Activated naive CD4-positive, alpha-beta T cell treated with anti-CD3 and anti-CD28 coated beads, Interleukin-2, amount 10 ng/mL, durations not matched to agents 7 days and 5 days (primary cell): ENCODE results near the gene SLC27A3.

Experiments used
- CTCF ChIA-PET: fragments of 350-600 bp; sonication (Branson Sonifier 250); formaldehyde crosslinking; loops from one replicate; lab custom pipeline; 2021; ENCODE audit warnings: antibody characterized with exemption; lab: Charles Lee
- DNase-seq: peaks from one replicate; pipeline ENCODE4 v3.0.0-alpha.2; 2020
- H3K27ac Mint-ChIP-seq: one replicate; pipeline ENCODE4 v1.8.0; 2021; ENCODE audit warnings: mild to moderate bottlenecking, moderate library complexity, mixed read lengths
- H3K27me3 Mint-ChIP-seq: one replicate; pipeline ENCODE4 v1.8.0; 2021; ENCODE audit warnings: mild to moderate bottlenecking, mixed read lengths
- H3K36me3 Mint-ChIP-seq: one replicate; pipeline ENCODE4 v1.8.0; 2021; ENCODE audit warnings: mixed read lengths
- H3K4me1 Mint-ChIP-seq: one replicate; pipeline ENCODE4 v1.8.0; 2021; ENCODE audit warnings: mixed read lengths
- H3K4me3 Mint-ChIP-seq: one replicate; pipeline ENCODE4 v1.8.0; 2021; ENCODE audit warnings: mild to moderate bottlenecking, moderate library complexity, mixed read lengths
- H3K9me3 Mint-ChIP-seq: one replicate; pipeline ENCODE4 v1.8.0; 2021; ENCODE audit warnings: mixed read lengths

SLC27A3 gene

GRCh38 chr1:153793973-153794615 lies 18.9 kb downstream of the SLC27A3 start:
- no peak overlapping the region for H3K27ac Mint-ChIP-seq
- H3K4me3 Mint-ChIP-seq = no peak overlapping the region
- H3K4me1 Mint-ChIP-seq = peaks cover 65% of the 10 kb centered on the region
- peaks cover 2% of the 10 kb centered on the region for H3K36me3 Mint-ChIP-seq
- CTCF ChIA-PET = interaction anchor here (3.0 to 3.3 kb wide), 2 partner anchors 152 to 193 kb away, joined by 10 to 17 read pairs; partner anchors contain the start of genes DENND4B and RAB13
- H3K27me3 Mint-ChIP-seq = peaks cover 22% of the 10 kb centered on the region
- DNase-seq = peak; percentile 15
- H3K9me3 Mint-ChIP-seq = no peaks in the 10 kb centered on the region

GRCh38 chr1:153794624-153795329 lies 19.6 kb downstream of the SLC27A3 start:
- no peak overlapping the region for H3K27ac Mint-ChIP-seq
- CTCF ChIA-PET = interaction anchor here (1.1 to 3.0 kb wide), 2 partner anchors 152 to 192 kb away, joined by 3 to 17 read pairs; partner anchors contain the start of genes DENND4B and RAB13
- peaks cover 2% of the 10 kb centered on the region for H3K36me3 Mint-ChIP-seq
- peaks cover 60% of the 10 kb centered on the region for H3K4me1 Mint-ChIP-seq
- peak; percentile 16 for DNase-seq
- H3K4me3 Mint-ChIP-seq = no peak overlapping the region
- no peaks in the 10 kb centered on the region for H3K9me3 Mint-ChIP-seq
- peaks cover 16% of the 10 kb centered on the region for H3K27me3 Mint-ChIP-seq

DNA sequence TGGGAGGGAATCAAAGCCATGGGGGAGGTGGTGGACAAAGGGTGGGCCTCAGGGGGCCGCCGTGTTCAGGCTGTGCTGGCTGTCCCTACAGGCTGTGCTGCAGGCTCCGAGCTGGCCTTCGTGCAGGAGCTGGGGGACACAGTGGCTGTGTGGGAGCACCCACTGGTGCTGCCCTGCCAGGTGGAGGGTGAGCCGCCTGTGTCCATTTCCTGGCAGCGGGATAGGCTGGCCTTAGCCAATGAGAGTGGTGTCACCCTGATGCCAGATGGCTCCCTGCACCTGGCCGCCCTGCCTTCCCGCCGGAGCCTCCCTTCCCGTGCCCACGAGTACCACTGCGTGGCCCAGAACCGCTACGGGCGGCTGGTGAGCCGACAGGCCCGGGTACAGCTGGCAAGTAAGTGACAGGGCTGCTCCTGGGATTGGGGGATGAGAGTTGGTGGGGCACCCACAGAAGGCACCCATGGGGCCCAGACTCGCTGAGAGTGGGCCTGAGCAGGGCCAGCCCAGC lies 20.2 kb downstream of the SLC27A3 start:
- Mint-ChIP-seq H3K4me1 (peaks cover 54% of the 10 kb centered on the region), H3K27me3 (peaks cover 12% of the 10 kb centered on the region), H3K36me3 (peaks cover 2% of the 10 kb centered on the region), H3K9me3 (no peaks in the 10 kb centered on the region), H3K4me3 (no peak overlapping the region), H3K27ac (no peak overlapping the region)
- CTCF ChIA-PET = interaction anchor here (1.1 to 2.2 kb wide), 2 partner anchors 12 to 151 kb away, joined by 3 to 5 read pairs; partner anchors contain the start of gene DENND4B
- DNase-seq = peak; percentile 19

DNA sequence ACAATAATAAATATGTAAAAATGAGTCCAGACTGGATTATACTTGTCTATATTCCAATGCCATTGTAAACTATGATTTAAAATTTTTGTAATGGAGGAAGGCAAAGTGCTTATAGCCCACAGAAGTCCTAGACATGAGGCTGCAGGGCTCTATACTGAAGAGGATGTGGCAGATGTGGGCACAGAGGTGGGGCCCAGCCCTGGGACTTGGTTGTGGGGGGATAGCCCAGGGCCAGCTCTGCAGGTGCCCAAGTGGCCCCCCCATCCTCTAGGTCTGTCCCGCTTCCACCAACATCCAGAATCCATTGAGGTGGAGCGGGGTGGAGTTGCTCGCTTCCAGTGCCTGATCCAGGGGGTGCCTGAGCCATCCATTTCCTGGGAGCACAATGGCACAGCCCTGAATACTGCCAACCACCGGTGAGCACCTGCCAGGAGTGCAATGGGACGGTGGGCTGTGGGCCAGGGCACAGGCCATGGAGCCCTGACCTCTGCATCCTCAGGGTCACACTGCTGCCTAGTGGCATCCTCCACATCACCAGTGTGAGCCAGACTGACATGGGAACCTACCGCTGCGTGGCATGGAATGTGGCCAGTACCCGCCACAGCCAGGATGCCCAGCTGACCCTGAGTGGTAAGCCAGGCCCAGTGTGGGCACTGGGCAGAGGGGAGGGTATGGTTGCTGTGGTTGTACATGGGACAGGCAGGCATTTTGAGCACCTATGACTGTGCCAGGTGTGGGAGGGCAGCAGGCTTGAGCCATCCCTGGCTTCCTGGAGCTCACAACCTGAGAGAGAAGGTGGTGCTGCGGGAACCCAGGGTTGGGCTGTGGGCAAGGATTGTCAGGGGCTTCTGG lies 21.0 kb downstream of the SLC27A3 start:
- Mint-ChIP-seq H3K36me3 (peaks cover 2% of the 10 kb centered on the region), H3K4me1 (peaks cover 46% of the 10 kb centered on the region), H3K27ac (no peak overlapping the region), H3K27me3 (peaks cover 12% of the 10 kb centered on the region), H3K4me3 (no peak overlapping the region), H3K9me3 (no peaks in the 10 kb centered on the region)
- CTCF ChIA-PET = interaction anchor here (0.9 to 3.7 kb wide), 17 partner anchors 9 to 475 kb away, joined by 3 to 54 read pairs (median 3); partner anchors contain the start of genes CREB3L4, DENND4B, JTB and RAB13
- peak; percentile 29 for DNase-seq

- Mint-ChIP-seq H3K4me1 (peaks cover 37% of the 10 kb centered on the region), H3K27me3 (peaks cover 12% of the 10 kb centered on the region), H3K36me3 (peaks cover 3% of the 10 kb centered on the region), H3K4me3 (no peak overlapping the region), H3K27ac (no peak overlapping the region), H3K9me3 (no peaks in the 10 kb centered on the region)
- peak; percentile 91 for DNase-seq
- CTCF ChIA-PET = interaction anchor here (0.9 to 3.7 kb wide), 21 partner anchors 8 to 475 kb away, joined by 3 to 54 read pairs (median 3); partner anchors contain the start of genes CREB3L4, DENND4B, JTB and RAB13
Measured at GRCh38 chr1:153796786-153797659, 21.8 kb downstream of the SLC27A3 start.

DNA sequence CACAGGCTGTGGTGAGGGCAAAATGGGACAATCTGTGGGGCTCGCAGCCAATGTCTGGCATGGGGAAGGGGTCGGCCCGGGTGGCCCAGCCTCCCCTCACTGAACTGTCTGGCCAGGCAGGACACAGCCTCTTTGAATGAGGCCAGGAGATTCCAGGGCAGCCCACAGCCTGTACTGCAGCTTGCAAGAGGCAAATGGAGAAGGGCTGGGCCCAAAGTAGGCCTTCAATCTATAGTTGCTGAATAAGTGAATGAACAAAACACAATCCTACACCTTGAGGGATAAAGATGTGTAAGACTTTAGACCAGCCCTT lies 23.2 kb downstream of the SLC27A3 start:
- H3K36me3 Mint-ChIP-seq = peaks cover 11% of the 10 kb centered on the region
- H3K4me3 Mint-ChIP-seq = no peak overlapping the region
- peak; percentile 19 for DNase-seq
- H3K4me1 Mint-ChIP-seq = peaks cover 27% of the 10 kb centered on the region
- peaks cover 4% of the 10 kb centered on the region for H3K27me3 Mint-ChIP-seq
- no peaks in the 10 kb centered on the region for H3K9me3 Mint-ChIP-seq
- CTCF ChIA-PET = interaction anchor here (0.8 to 3.7 kb wide), 5 partner anchors 19 to 187 kb away, joined by 3 to 54 read pairs (median 4); partner anchors contain the start of genes GATAD2B and RAB13
- no peak overlapping the region for H3K27ac Mint-ChIP-seq

DNA sequence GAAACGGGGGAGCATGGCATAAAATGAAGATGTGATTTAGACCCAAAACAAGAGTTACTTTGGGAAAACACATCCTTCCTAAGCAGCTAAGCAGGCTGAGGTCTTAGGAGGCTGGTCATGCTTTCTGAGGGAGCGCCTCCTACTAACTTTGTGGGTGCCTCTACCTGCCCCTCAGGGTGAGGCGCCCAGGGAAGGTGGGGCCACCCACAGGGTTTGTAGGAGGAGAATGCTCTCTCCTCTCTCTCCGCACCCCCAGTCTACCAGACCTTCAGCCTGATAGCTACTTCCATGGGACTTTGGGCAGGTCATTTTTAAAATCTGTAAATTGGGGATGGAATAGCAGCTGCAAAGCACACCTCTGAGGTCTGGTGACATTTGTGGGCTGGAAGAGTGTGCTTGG lies 23.8 kb downstream of the SLC27A3 start:
- Mint-ChIP-seq H3K27ac (no peak overlapping the region), H3K9me3 (no peaks in the 10 kb centered on the region), H3K36me3 (peaks cover 17% of the 10 kb centered on the region), H3K4me3 (no peak overlapping the region), H3K4me1 (peaks cover 32% of the 10 kb centered on the region), H3K27me3 (peaks cover 4% of the 10 kb centered on the region)
- no peak for DNase-seq
- CTCF ChIA-PET = interaction anchor here (0.7 to 3.7 kb wide), 3 partner anchors 18 to 187 kb away, joined by 3 to 54 read pairs (median 4); partner anchors contain the start of gene RAB13

DNA sequence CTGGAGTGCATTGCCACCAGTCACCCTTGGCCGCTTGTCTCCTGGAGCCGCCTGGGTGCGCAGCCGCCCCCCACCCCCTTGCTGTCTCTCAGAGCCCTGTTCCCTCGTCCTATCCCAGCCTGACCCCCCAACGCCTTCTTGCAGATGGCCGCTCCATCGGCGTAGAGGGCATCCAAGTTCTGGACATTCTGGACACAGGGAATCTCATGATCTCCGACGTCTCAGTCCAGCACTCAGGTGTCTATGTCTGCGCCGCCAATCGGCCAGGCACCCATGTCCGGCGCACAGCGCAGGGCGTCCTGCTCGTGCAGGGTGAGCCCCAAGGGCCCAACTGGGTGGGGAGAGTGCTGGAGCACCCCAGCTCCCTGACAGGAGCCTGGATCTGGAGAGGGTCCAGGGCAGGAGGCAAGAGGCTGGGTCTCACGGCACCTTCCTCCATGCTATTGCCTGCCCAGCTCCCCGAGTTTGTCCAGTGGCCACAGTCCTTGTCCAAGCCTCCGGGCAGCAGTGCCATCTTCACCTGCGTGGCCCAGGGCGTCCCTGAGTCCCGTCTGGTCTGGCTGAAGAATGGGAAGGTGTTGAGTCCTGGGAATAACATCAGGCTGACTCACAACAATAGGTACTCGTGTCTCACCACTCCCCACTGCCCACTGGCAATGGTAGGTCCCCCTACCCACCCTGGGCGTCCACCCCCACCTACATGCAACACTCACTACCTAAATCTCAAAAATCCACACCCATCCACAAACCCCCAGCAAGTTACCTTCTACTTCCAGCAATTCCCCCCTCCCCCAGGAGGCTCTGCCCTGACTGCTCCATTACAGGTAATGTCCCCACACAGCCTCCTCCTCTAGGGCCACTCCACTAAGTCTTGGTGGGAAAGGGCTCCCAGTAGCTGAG lies 24.6 kb downstream of the SLC27A3 start:
- H3K4me1 Mint-ChIP-seq = peaks cover 35% of the 10 kb centered on the region
- peaks cover 4% of the 10 kb centered on the region for H3K27me3 Mint-ChIP-seq
- no peak overlapping the region for H3K4me3 Mint-ChIP-seq
- peaks cover 19% of the 10 kb centered on the region for H3K36me3 Mint-ChIP-seq
- no peak for DNase-seq
- no peak overlapping the region for H3K27ac Mint-ChIP-seq
- CTCF ChIA-PET = interaction anchor here (3.7 kb wide), 1 partner anchor 186 kb away, joined by 54 read pairs; the partner anchor contains the start of gene RAB13
- no peaks in the 10 kb centered on the region for H3K9me3 Mint-ChIP-seq

GRCh38 chr1:153800516-153800915 lies 25.3 kb downstream of the SLC27A3 start:
- Mint-ChIP-seq H3K27me3 (peaks cover 4% of the 10 kb centered on the region), H3K9me3 (no peaks in the 10 kb centered on the region), H3K4me3 (no peak overlapping the region), H3K4me1 (peaks cover 41% of the 10 kb centered on the region), H3K27ac (peak overlapping the region; percentile 6), H3K36me3 (peaks cover 22% of the 10 kb centered on the region)
- no peak for DNase-seq
- CTCF ChIA-PET = no interaction called here

GRCh38 chr1:153801028-153801625 lies 25.9 kb downstream of the SLC27A3 start:
- peaks cover 23% of the 10 kb centered on the region for H3K36me3 Mint-ChIP-seq
- DNase-seq = peak; percentile 14
- no peak overlapping the region for H3K4me3 Mint-ChIP-seq
- H3K9me3 Mint-ChIP-seq = no peaks in the 10 kb centered on the region
- peak overlapping the region; percentile 6 for H3K27ac Mint-ChIP-seq
- CTCF ChIA-PET = interaction anchor here (0.6 kb wide), 1 partner anchor 186 kb away, joined by 3 read pairs; no protein-coding TSS in a partner anchor
- peaks cover 41% of the 10 kb centered on the region for H3K4me1 Mint-ChIP-seq
- H3K27me3 Mint-ChIP-seq = peaks cover 4% of the 10 kb centered on the region

DNA sequence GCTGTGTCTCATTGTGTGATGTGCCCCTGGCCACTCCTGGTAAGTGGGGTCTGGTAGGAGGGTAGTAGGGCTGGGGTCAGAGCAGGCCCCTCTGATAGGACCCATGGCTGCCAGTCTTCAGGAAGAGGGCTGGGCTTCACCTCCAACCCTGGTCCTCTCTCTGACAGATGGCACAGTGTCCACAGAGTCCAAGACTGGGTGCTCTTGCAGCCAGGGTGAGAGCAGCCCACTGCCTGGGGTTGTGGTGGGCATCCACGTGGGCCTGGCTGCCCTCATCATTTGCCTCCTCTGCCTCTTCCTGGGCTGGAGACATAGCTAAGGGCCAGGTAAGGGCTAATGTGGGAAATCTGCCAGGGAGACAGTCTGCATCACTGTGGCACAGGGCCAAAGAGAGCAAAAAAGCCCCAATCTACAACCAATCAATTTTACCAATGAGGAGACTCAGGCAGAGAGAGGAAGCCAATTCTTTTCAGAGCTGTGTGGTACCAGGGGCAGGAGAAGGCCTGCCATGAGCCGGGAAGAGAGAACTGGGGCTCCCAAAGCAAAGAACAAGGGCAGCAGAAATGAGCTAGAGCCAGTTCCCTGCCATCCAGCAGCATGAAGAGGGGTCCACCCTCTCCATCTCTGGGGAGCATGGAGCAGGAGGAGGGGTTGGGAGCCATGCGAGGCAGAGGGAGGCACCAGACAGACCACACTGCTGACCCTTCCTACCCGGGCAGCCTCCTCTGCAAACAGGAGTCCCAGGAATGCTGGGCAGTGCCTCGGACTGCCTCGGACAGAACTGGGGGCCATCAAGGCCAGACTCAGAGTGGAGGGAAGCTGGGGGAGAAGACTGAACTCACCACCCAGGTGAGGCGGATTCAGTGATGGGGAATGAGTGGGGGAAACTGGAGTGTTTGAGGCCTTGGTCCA lies 26.8 kb downstream of the SLC27A3 start:
- Mint-ChIP-seq H3K4me1 (peaks cover 37% of the 10 kb centered on the region), H3K4me3 (no peak overlapping the region), H3K36me3 (peaks cover 26% of the 10 kb centered on the region), H3K9me3 (no peaks in the 10 kb centered on the region), H3K27ac (no peak overlapping the region), H3K27me3 (no peaks in the 10 kb centered on the region)
- DNase-seq = no peak
- CTCF ChIA-PET = interaction anchor here (0.9 to 1.1 kb wide), 2 partner anchors 28 to 121 kb away, joined by 3 read pairs; partner anchors contain the start of gene GATAD2B
